ENCODE data around the gene BBS4.
"Not testable (repeated sequence)": the region's sequence is repeated elsewhere in the genome, so short reads cannot be mapped to it uniquely, and the experiment has no call there.

Gene BBS4

DNA sequence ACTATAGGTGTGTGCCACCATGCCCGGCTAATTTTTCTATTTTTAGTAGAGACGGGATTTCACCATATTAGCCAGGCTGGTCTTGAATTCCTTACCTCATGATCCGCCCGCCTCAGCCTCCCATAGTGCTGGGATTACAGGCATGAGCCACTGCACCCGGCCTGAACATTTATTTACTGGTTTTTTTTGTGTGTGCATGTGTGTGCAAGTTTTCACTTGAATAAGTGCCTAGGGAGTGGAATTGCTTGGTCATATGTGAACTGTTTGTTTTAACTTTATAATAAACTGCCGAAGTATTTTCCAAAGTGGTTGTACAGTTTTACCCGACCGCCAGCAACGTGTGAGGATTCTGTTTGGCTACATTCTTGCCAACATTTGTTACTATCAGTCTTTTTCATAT is 14.1 kb downstream of the BBS4 start:
- no peak for DNase-seq (ENCODE audit: low read depth)

DNA sequence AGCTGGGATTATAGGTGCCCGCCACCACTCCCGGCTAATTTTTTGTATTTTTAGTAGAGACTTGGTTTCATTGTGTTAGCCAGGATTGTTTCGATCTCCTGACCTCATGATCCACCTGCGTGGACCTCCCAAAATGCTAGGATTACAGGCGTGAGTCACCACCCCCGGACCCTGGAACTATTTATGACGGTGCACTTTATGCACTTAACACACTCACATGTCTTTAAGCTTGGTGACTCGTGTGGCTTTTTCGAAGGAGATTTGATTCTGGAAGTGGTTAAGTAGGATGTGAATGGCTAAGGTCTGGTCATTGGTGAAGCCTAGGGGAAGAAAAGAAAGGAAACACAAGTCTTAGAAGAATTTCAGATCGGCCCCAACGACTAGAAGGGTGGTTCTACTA is 20.3 kb downstream of the BBS4 start:
- DNase-seq (ENCODE audit: low read depth), result no peak

DNA sequence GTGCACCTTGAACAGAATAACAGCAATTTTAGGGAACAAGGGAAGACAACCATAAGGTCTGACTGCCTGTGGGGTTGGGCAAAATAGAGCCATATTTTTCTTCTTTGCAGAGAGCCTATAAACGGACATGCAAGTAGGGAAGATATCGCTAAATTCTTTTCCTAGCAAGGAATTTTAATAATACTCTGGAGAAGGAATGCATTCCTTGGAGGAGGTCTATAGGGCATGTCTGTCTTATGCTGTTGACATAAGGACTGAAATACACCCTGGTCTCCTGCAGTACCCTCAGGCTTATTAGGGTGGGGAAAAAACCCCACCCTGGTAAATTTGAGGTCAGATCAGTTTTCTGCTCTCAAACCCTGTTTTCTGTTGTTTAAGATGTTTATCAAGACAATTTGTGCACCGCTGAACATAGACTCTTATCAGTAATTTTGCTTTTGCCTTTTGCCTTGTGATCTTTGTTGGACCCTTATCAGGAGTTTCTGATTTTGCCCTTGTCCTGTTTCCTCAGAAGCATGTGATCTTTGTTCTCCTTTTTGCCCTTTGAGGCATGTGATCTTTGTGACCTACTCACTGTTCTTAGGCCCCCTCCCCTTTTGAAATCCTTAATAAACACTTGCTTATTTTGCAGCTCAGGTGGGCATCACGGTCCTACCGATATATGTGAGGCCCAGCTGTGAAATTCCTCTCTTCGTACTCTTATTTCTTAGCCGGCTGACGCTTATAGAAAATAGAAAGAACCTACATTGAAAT is 22.7 kb downstream of the BBS4 start:
- DNase-seq (ENCODE audit: low read depth), result not testable (repeated sequence)

DNA sequence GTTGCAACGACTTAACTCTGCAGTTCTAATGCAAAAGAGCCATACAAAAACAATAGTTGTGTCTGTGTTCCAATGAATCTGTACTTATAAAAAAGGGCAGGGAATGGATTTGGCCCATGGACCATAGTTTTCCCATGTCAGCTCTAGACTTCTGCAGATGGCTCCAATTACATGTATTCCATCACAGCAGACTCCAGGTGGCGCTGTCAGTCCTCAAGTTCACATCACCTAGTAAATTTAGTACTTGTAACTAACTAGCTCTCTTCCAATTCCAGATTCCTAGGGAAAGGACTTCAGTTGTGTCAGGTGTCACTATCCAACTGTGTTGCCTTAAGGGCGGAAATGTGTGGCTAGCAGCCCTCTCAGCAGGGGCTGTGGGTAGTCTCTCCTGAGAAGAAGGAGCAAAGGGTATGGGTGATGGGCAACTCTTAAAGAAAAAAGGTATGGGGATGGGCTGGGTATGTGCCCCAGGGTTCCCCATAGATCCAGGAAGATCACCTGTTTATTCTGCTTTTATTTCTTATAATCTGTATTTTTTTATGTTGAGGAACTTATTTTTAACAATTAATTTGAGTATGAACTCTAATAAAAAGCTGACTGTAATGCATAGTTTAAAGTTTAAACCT is 36.2 kb downstream of the BBS4 start:
- peak; percentile 58 for DNase-seq (ENCODE audit: low read depth)

DNA sequence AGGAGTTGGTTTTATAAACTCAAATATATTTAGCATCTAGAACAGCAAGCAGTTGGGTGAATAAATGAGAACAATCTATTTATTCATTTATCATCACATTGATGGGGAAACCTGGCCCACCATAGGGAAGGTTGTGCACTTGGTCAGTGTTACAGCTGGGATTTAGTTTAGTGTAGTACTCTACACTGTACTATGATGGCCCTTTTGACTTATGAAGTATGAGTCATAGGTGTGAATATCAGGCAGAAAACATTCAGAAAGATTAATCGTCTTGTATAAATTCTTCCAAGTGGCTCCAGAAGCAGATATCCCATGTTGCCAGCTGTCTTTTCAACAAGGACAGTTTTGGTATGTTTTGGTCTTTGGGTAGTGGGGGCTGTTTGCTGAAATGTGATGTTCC is 38.0 kb downstream of the BBS4 start:
- no peak for DNase-seq (ENCODE audit: low read depth)

DNA sequence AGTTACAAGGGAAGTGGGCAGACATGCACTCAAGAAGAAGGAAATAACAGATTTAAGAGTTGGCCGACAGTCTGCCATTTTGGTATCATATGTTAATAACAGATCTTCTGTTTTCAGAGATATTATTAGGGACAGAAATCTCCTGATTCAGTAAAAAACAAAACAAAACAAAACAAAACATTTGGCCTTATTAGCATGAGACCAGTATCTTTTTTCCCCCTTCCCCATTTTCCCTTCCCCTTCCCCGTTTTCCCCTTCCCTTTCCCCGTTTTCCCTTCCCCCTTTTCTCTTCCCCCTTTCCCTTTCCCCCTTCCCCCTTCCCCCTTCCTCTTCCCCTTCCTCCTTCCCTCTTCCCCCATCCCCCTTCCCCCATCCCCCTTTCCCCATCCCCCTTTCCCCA is 39.4 kb downstream of the BBS4 start:
- DNase-seq (ENCODE audit: low read depth), result no peak

DNA sequence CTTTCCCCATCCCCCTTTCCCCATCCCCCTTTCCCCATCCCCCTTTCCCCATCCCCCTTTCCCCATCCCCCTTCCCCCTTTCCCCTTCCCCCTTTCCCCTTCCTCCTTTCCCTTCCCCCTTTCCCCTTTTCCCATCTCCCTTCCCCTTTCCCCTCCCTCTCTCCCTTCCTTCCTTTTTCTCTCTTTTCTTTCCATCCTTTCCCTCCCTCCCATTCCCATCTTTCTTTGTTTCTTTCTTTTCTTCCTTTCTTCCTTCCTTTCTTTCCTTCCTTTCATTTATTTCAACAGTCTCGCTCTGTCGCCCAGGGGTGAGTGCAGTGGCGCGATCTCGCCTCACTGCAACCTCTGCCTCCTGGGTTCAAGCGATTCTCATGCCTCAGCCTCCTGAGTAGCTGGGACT is 39.8 kb downstream of the BBS4 start:
- not testable (repeated sequence) for DNase-seq (ENCODE audit: low read depth)

DNA sequence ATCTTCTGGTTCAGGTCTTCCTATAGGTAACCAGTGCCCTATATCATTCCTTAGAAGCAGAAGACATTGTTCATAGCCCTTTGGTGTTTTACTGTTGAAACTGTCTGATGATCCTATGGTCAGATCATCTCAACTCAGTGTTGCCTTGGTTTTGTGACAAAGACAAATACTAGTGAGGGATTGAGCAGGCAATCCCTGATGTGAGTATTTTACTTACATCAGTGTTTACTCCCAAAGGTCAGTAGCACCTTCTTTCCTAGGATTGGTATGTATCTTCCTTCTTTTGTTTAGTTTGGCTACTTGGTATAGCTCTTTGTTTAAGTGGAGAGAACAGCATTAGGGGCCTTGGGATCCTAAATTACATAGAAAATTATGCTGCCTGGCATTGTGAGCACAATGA is 41.1 kb downstream of the BBS4 start:
- no peak for DNase-seq (ENCODE audit: low read depth)

DNA sequence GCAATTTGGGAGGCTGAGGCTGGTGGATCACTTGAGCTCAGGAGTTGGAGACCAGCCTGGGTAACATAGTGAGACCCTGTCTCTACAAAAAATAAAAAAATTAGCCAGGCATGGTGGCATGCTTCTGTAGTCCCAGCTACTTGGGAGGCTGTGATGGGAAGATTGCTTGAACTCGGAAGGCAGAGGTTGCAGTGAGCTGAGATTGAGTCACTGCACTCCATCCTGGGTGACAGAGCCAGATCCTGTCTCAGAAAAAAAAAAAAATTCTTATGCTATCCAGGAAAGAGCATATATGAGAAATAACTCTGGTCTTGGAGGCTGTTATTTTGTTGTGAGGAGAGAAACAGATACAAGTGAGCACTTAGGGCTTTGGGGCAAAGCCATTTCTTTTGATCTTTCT is 42.2 kb downstream of the BBS4 start:
- not testable (repeated sequence) for DNase-seq (ENCODE audit: low read depth)

DNA sequence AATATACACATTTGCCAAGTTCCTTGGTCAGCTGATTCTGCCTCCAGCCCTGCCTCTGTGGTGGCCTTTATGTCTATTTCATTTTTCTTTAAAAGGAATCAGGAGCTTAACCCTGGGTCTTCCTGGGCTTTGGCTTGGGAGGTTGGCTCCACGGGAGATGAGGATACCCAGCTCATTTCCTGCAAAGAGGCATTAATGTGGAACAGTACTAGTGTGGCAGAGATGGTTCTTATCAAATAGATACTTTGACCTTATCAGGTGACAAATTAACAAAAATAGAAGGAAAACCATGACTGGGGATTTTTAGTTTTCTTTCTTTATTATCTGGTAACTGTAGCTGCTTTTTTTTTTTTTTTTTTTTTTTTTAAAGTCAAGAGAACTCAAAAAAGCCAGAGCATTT is 42.8 kb downstream of the BBS4 start:
- DNase-seq (ENCODE audit: low read depth), result no peak

DNA sequence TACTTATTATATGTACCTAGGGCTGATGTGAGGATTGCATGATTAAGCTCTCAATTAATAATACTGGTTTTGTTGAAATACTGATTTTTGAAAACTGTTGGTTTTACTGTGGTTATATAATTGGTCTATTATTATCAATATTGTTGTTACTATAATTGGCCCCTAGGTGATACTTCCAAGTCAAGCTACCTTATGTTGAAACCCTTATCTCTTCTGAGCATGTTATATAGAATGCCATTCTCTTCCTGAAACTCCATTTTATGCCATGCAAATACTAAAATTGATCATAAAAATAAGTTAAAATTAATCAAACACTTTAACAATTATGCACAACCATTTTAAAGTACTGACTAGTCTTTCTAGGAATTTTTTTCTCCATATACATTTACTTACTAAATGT is 46.1 kb downstream of the BBS4 start:
- no peak for DNase-seq (ENCODE audit: low read depth)

DNA sequence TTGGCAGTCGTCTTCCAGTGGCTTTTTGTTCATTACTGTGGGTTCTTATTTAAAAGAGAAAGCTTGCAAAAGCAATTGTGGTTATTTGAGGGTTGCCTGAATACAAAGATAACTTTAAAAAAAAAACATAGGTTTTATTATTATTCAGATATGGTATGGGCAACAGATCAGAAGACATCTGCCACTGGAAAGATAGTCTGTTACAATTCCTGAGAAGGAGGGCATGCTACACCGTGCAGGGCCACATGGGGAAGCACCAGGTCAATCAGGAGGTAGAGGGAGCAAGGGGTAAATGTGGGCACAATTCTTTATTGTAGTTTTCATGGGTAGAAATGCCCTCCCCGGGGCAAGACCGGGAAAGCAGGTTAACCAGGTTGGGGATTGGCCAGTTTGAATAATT is 46.5 kb downstream of the BBS4 start:
- DNase-seq (ENCODE audit: low read depth), result no peak

DNA sequence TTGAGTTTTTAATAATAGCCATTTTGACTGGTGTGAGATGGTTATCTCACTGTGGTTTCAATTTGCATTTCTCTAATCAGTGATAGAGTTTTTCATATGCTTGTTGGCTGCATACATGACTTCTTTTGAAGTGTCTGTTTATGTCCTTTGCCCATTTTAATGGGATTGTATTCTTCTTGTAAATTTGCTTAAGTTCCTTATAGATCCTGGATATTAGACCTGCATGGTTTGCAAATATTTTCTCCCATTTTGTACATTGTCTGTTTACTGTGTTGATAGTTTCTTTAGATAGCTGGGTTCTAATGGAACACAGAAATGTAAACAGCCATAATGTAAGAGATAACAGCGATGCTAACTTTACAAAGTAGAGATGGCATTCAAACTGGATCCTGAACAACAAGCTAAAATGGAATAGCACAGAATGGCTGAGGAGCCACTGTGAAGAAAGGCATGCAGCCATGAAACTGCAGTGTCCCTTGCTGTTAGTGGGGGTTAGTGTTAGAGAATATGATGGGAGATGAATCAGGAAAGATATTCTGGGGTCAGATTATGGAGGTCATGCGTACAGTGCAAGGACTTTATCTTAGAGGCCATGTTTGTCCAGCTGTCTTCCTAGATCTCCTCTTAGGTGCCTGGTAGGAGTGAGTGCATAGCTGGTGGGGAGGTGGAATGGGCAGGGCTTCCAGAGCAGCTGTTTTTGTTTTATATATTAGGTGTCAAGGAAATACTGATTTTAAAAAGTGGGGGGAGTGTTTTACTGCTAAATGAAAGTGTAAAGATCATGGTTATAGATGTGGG is 48.1 kb downstream of the BBS4 start:
- DNase-seq (ENCODE audit: low read depth), result no peak

DNA sequence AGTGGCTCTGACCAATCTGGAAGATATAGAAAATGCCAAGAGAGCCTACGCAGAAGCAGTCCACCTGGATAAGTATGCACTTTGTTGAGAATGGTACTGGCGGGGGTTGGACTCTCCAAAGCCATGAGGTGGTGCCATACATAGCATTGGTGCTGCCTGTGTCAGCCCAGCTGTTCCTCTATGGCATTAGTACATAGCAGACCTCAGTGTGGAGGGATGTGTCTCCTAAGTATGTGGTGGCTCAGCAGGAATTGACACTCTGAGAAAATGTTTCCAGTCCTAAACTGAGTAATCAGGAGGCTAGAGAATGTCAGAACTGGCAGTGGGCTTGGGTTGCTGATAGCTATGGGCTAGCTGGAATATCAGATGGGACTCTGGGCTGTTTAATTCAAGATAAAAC is 49.1 kb downstream of the BBS4 start:
- DNase-seq (ENCODE audit: low read depth), result no peak

DNA sequence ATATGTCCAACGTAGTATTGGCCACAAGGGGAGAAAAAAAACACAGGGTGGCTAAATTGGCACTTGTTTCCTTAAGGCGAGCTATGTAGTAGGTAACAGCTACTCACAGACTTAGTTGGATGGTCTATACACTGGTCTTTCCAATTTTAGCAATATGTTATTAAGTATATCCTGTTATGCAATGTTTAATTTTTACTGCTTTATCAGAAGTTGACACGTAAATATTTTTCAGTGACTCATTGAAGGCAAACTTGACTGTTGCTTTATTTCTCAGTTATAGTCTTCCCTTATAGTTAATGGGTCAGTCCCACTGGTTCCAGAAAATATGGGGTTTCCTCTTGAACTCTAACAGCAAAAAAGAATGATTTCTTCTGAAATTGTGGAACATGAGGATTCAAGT is 51.1 kb downstream of the BBS4 start:
- no peak for DNase-seq (ENCODE audit: low read depth)

DNA sequence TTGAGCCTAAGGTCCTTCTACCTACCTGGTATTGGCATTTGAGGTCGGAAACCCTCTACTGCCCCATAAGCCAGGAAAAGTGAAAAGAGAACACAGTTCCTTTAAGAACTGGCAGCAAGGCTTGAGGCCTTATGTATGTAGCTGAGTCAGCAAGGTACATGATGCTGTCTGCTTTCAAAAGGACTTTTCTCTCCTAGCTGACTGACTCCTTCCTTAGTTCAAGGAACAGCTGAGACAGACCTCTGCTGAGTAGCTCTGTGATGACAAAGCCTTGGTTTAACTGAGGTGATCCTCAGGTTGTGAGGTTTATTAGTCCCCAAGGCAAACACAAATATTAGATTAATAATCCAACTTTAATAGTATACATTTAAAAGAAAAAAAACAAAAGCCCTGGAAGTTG is 51.7 kb downstream of the BBS4 start:
- DNase-seq (ENCODE audit: low read depth), result no peak

DNA sequence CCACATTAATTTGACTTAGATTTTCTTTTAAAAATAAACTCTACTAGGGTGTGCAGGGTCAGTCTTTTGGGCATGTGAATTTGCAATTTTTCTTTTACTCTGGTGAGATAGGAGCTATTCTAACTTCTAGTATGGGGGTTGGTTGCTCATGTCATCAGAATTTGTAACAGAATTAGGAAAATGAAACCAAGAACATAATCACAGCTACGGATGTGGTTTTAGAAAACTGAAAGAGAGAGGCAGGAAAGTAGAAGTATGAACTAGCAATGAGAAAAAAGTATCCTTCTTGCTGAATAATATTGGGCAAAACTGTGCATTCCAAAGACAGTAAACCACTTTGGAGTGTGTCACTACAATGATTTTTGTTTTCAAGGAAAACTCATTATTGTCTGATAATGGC is 54.2 kb downstream of the BBS4 start:
- DNase-seq (ENCODE audit: low read depth), result no peak

DNA sequence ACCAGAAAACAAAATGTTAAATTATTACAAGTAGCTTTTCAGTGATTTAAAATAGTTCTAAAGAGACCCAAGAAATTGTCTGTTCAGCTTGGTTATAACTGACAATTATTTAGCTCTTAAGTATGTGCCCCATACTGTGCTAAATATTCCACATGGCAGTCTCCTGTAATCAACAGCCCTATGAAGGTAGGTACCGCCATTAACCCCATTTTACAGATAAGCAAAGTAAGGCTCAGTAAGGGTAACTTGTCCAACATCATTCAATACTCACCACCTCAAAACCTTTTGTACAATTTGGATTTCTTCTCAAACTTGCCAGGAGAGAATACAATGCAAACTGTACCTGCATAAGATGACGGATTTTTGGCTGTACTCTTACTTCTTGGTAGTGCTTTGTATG is 63.7 kb downstream of the BBS4 start:
- no peak for DNase-seq (ENCODE audit: low read depth)

DNA sequence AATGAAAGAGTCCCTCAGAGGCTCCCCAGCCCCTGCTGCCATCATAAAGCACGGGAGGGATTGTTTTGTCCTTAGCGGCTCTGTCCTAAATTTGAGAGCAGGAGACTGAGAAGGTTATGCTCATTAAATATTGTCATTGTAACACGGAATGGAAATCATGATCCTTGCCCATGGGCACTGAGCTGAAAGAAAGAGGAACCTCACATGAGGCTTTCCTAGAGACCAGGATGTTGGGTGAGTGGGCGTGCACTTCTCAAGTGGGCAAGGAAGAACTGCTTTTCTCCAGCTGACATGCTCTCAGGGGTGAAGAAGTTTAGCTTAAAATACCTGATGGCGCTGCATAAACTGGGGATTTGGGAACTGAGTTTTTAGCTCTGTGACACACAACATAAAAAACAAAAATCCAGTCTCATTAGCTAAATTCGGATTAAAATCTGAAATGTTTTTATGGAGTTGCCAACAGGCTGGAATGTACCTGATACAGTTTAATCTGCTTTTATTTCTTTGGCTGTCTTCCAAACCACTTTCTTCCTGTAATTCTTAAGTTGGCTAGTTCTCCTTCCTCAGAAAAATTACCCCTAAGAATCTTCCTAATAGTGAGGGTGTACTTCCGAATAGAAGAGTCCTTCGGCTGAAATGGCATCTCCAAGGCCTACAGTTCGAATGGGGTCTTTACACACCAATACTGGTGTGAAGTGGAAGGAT is 65.9 kb downstream of the BBS4 start:
- DNase-seq (ENCODE audit: low read depth), result no peak

DNA sequence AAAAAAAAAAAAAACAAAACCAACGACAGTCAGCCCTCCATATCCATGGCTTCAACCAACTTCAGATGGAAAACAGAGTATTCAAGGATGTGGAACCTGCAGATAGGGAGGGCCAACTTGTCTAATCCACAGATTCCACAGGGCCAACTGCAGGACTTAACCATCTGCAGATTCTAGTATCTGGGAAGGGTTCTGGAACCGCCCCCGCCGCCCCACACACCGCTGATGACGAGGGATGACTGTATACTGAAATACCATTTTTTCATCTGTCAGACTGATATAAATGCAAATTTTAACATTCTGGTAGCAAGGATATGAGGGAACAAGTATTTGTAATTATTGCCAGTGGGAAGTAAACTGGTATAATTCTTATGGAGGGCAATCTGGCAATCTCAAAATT is 68.1 kb downstream of the BBS4 start:
- DNase-seq (ENCODE audit: low read depth), result no peak

DNA sequence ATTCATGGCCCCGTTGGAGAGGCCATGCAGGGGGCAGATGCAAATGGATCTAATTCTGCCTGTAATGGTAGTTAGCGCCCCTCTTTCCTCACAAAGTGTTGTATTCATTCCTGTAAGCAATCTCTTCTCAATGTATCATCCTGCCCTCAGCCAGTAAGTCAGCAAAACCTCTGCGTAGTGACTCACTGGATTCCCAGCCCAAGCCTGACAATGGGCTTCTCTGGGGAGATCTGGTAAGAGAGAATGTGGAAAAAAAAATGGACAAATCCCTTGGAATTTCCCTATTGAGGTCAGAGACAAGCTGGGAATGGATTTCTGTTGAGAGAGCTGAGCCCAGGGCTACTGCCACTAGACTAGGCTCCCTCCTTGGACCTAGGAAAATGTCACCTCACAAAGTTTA is 72.2 kb downstream of the BBS4 start:
- no peak for DNase-seq (ENCODE audit: low read depth)

DNA sequence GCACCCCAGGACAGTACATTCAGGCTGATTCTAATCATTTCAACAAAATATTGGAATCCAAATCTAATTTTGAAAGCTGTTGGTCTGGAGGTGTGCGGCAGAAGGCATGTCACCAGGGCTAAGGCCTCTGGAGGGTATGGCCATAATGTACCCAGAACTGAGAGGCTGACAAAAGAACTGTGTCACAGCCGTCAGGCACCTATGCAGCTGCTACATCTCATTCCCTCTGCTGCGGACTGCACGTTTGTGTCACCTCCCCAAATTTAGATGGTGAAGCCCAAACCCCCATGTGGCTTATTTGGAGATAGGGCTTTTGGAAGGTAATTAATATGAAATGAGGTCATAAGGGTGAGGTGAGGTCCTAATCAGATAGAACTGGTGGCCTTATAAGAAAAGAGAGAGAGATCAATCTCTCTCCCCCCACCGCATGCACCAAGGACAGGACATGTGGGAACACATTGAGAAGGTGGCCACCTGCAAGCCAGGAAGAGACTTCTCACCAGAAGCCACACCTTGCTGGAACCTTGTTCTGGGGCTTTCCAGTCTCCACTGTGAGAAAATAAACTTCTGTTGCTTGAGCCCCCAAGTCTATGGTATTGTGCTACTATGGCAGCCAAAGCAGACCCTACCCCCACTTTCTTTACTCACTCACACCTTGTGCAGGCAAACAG is 74.7 kb downstream of the BBS4 start:
- DNase-seq (ENCODE audit: low read depth), result no peak
